ENCODE results near the gene CFB. TPM values are rescaled to one million over a fixed set of nuclear protein-coding genes. Genes with fewer than 3 reads are reported as not detected.
A peak's percentile ranks its signal among the peaks of the same experiment; 100 is the strongest.
"Not testable (repeated sequence)": the region's sequence is repeated elsewhere in the genome, so short reads cannot be mapped to it uniquely, and the experiment has no call there.

The CFB gene
- total RNA-seq, 4 donors from 2014 or later, result 8.1 to 42.6 (median 23.1) TPM

DNA sequence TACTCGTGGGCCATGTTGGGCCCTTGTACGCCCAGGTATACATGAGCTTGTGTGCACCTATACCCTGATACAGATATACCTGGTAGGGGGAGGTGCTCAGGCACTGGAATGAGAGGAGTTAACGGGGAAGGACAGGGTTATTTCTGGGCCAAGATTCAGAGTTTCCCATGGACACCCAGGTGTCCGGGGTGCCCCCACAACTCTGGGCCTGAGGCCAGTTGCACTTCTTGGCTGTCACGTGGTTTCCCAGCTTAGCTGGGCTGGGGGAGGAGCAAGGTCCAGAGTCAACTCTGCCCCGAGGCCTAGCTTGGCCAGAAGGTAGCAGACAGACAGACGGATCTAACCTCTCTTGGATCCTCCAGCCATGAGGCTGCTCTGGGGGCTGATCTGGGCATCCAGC is 35.8 kb downstream of the CFB start, which contains the start of gene C4A:
Gene C4A (plus strand): TSS at position 314 of the 400 bp plus-strand sequence. CDS start 51 bp downstream, at position 365.
- not testable (repeated sequence) for H3K27ac ChIP-seq, H3K4me3 ChIP-seq, H3K27me3 ChIP-seq, H3K9me3 ChIP-seq
- ATAC-seq, result peak; percentile 79
- Histone ChIP-seq H3K4me1 (peaks cover 0 to 20% (median 0%) of the 10 kb centered on the region in 3 donors), H3K36me3 (peaks cover 0 to 14% of the 10 kb centered on the region in 2 donors)
- no CpG with 5 or more reads among the region's 7 CpGs for WGBS, 2 donors (ENCODE audit: low coverage in 1 of 2)

DNA sequence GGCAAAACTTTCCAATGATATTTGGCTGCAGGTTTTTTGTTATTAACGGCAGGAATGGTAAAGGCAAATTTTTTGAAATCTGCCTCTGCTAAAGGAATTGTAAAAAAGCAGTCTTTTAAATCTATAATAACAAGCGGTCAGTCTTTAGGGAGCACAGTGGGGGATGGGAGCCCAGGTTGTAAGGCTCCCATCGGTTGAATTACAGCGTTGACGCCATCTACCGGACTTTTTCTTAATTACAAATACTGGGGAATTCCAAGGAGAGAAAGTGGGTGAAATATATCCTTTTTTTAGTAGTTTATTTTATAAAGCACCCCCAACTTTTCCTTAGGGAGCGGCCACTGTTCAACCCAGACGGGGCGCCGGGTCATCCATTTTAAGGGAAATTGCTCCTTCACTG is 43.5 kb downstream of the CFB start:
- not testable (repeated sequence) for ATAC-seq, H3K36me3 ChIP-seq

GRCh38 chr6:31994421-31994820 is 48.5 kb downstream of the CFB start:
- H3K36me3 ChIP-seq, H3K9me3 ChIP-seq, H3K27ac ChIP-seq, H3K4me3 ChIP-seq, ATAC-seq, H3K27me3 ChIP-seq, H3K4me1 ChIP-seq: not testable (repeated sequence)
- WGBS, 2 donors (ENCODE audit: low coverage in 1 of 2), result no CpG with 5 or more reads among the region's 14 CpGs

More for the DNA sequence above, 43.5 kb downstream of the CFB start:
- H3K9me3 ChIP-seq, H3K4me3 ChIP-seq, H3K4me1 ChIP-seq, H3K27ac ChIP-seq, H3K27me3 ChIP-seq: not testable (repeated sequence)
- WGBS, 2 donors (ENCODE audit: low coverage in 1 of 2), result no CpG with 5 or more reads among the region's 10 CpGs

GRCh38 chr6:31996385-31996784 is 50.5 kb downstream of the CFB start:
- not testable (repeated sequence) for H3K36me3 ChIP-seq, H3K4me3 ChIP-seq, H3K27me3 ChIP-seq, H3K27ac ChIP-seq, H3K9me3 ChIP-seq, ATAC-seq, H3K4me1 ChIP-seq
- no CpG with 5 or more reads among the region's 6 CpGs for WGBS, 2 donors (ENCODE audit: low coverage in 1 of 2)

Small RNA genes within 50 kb of the gene (small RNA-seq; reads per million reads assigned to genes)
- gene AL645922.1, result 0 reads per million in 4 donors

Other genes starting within 250 kb of the CFB start
- 10 to 100 TPM; 37.4 to 49.8 (median 47.2) TPM for gene ABHD16A, start 242.8 kb upstream of the CFB start, total RNA-seq
- gene LY6G6F, start 239.2 kb upstream of the CFB start, total RNA-seq, result not detected
- not detected for gene LY6G6D, start 230.7 kb upstream of the CFB start, total RNA-seq
- not detected for gene LY6G6C, start 224.3 kb upstream of the CFB start, total RNA-seq
- gene MPIG6B, start 222.7 kb upstream of the CFB start, total RNA-seq, result under 1 TPM in 1 of 4 donors, not detected in 3; 0.54 TPM
- 100 to 1,000 TPM in 2 of 4 donors, 10 to 100 TPM in 2; 75.6 to 127 (median 99.0) TPM for gene DDAH2, start 216.8 kb upstream of the CFB start, total RNA-seq
- gene CLIC1, start 209.6 kb upstream of the CFB start, total RNA-seq, result 100 to 1,000 TPM; 191 to 427 (median 276) TPM
- gene MSH5, start 206.1 kb upstream of the CFB start, total RNA-seq, result 10 to 100 TPM in 1 of 4 donors, 1 to 10 TPM in 3; 1.9 to 12.7 (median 6.7) TPM
- gene SAPCD1, start 183.4 kb upstream of the CFB start, total RNA-seq, result 1 to 10 TPM in 1 of 4 donors, under 1 TPM in 1, not detected in 2; 0.93 to 1.1 TPM
- under 1 TPM; 0.12 to 0.54 (median 0.31) TPM for gene VWA7, start 168.8 kb upstream of the CFB start, total RNA-seq
- 10 to 100 TPM; 25.4 to 50.6 (median 29.9) TPM for gene VARS1, start 150.3 kb upstream of the CFB start, total RNA-seq
- 10 to 100 TPM; 18.0 to 31.7 (median 28.5) TPM for gene LSM2, start 139.1 kb upstream of the CFB start, total RNA-seq
- gene HSPA1L, start 130.8 kb upstream of the CFB start, total RNA-seq, result 1 to 10 TPM; 1.9 to 3.9 (median 2.6) TPM
- gene HSPA1A, start 130.6 kb upstream of the CFB start, total RNA-seq, result 100 to 1,000 TPM; 287 to 496 (median 351) TPM
- gene HSPA1B, start 118.4 kb upstream of the CFB start, total RNA-seq, result 100 to 1,000 TPM; 198 to 260 (median 219) TPM
- gene NEU1, start 83.3 kb upstream of the CFB start, total RNA-seq, result 10 to 100 TPM; 28.2 to 39.1 (median 30.5) TPM
- 1 to 10 TPM in 2 of 4 donors, not detected in 2; 1.1 to 4.5 TPM for gene SLC44A4, start 67.1 kb upstream of the CFB start, total RNA-seq
- gene EHMT2, start 48.4 kb upstream of the CFB start, total RNA-seq, result 10 to 100 TPM; 29.5 to 43.4 (median 35.5) TPM
- gene ZBTB12, start 44.0 kb upstream of the CFB start, total RNA-seq, result 1 to 10 TPM in 2 of 4 donors, under 1 TPM in 2; 0.40 to 2.0 (median 0.86) TPM
- 10 to 100 TPM in 3 of 4 donors, 1 to 10 TPM in 1; 3.3 to 33.4 (median 14.4) TPM for gene C2, start 18.4 kb upstream of the CFB start, total RNA-seq
- gene NELFE, start 12.9 kb downstream of the CFB start, total RNA-seq, result 10 to 100 TPM; 64.1 to 89.7 (median 70.4) TPM
- gene SKIC2, start 13.1 kb downstream of the CFB start, total RNA-seq, result 10 to 100 TPM; 18.8 to 52.5 (median 25.8) TPM
- gene DXO, start 26.0 kb downstream of the CFB start, total RNA-seq, result 10 to 100 TPM; 12.3 to 17.4 (median 14.6) TPM
- gene C4A, start 36.0 kb downstream of the CFB start, total RNA-seq, result 100 to 1,000 TPM in 1 of 4 donors, 10 to 100 TPM in 3; 50.4 to 111 (median 81.5) TPM
- 100 to 1,000 TPM in 1 of 4 donors, 10 to 100 TPM in 3; 45.6 to 259 (median 82.1) TPM for gene C4B, start 68.7 kb downstream of the CFB start, total RNA-seq
- gene CYP21A2, start 92.3 kb downstream of the CFB start, total RNA-seq, result 1 to 10 TPM in 1 of 4 donors, under 1 TPM in 2, not detected in 1; 0.47 to 1.7 (median 0.81) TPM
- 100 to 1,000 TPM; 148 to 394 (median 190) TPM for gene TNXB, start 163.2 kb downstream of the CFB start, total RNA-seq
- gene ATF6B, start 182.2 kb downstream of the CFB start, total RNA-seq, result 10 to 100 TPM; 13.3 to 26.9 (median 25.2) TPM
- 1 to 10 TPM; 2.3 to 4.2 (median 3.7) TPM for gene FKBPL, start 184.2 kb downstream of the CFB start, total RNA-seq
- 1 to 10 TPM; 1.2 to 4.8 (median 3.1) TPM for gene PRRT1, start 205.8 kb downstream of the CFB start, total RNA-seq
- gene PPT2, start 208.0 kb downstream of the CFB start, total RNA-seq, result 100 to 1,000 TPM in 1 of 4 donors, 10 to 100 TPM in 3; 16.0 to 120 (median 25.5) TPM
- 10 to 100 TPM in 2 of 4 donors, 1 to 10 TPM in 2; 5.0 to 15.1 (median 10.1) TPM for gene EGFL8, start 218.5 kb downstream of the CFB start, total RNA-seq
- 10 to 100 TPM; 45.6 to 70.5 (median 54.6) TPM for gene AGPAT1, start 230.0 kb downstream of the CFB start, total RNA-seq
- gene RNF5, start 232.3 kb downstream of the CFB start, total RNA-seq, result 100 to 1,000 TPM in 1 of 4 donors, 10 to 100 TPM in 3; 78.8 to 101 (median 88.0) TPM
- gene AGER, start 238.2 kb downstream of the CFB start, total RNA-seq, result 1 to 10 TPM; 1.4 to 2.3 (median 1.6) TPM
- gene PBX2, start 244.1 kb downstream of the CFB start, total RNA-seq, result 10 to 100 TPM; 42.9 to 70.1 (median 61.0) TPM
- 10 to 100 TPM in 2 of 4 donors, 1 to 10 TPM in 1, under 1 TPM in 1; 0.93 to 16.3 (median 9.0) TPM for gene GPSM3, start 246.5 kb downstream of the CFB start, total RNA-seq

Measured in gastroesophageal sphincter (tissue), 4 donors.